ENCODE results near the gene TMEM63A.

TMEM63A gene

GRCh38 chr1:225909477-225909876 lies 27.3 kb upstream of the TMEM63A start:
- no peak overlapping the region for H3K4me3 ChIP-seq

DNA sequence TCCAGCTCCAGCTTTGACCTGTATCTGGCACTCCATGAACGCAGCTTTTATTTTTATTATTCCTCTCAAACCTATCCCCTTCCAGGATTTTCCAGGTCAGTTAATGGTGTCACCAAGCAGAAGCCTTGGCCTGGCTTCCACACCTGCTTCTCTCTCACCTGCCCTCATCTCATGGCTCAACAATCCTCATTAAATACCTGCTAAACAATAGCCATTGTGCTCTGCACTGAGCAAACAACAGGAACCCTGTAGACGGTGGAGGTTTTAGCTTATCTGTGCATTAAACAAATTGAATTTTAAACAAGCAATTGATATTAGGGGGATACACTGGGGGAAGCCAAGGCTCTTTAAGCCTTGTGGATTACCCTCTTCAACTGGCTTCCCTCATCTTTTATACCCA lies 26.6 kb upstream of the TMEM63A start:
- no peak overlapping the region for H3K4me3 ChIP-seq
- no peaks in the 10 kb centered on the region for H4K20me1 ChIP-seq
- H3K27ac ChIP-seq, result no peak overlapping the region
- H3K9me3 ChIP-seq, result no peaks in the 10 kb centered on the region
- H3K9ac ChIP-seq, result no peak overlapping the region
- TF ChIP-seq Cebpa-rat (IDR thresholded peaks at IDR 0.05), result no peak
- H3K4me1 ChIP-seq, result peaks cover 15% of the 10 kb centered on the region
- H3K4me2 ChIP-seq, result no peak overlapping the region
- peaks cover 28% of the 10 kb centered on the region for H3K36me3 ChIP-seq
- no peaks in the 10 kb centered on the region for H3K27me3 ChIP-seq

More at GRCh38 chr1:225909477-225909876, 27.3 kb upstream of the TMEM63A start:
- Histone ChIP-seq H3K9ac (no peak overlapping the region), H3K9me3 (no peaks in the 10 kb centered on the region), H3K27ac (no peak overlapping the region), H3K4me2 (no peak overlapping the region; the same call in 1 of the 2 replicates), H3K27me3 (no peaks in the 10 kb centered on the region), H3K36me3 (peaks cover 34% of the 10 kb centered on the region), H3K4me1 (peaks cover 15% of the 10 kb centered on the region), H4K20me1 (no peaks in the 10 kb centered on the region)
- TF ChIP-seq Cebpa-rat (IDR thresholded peaks at IDR 0.05), result no peak

DNA sequence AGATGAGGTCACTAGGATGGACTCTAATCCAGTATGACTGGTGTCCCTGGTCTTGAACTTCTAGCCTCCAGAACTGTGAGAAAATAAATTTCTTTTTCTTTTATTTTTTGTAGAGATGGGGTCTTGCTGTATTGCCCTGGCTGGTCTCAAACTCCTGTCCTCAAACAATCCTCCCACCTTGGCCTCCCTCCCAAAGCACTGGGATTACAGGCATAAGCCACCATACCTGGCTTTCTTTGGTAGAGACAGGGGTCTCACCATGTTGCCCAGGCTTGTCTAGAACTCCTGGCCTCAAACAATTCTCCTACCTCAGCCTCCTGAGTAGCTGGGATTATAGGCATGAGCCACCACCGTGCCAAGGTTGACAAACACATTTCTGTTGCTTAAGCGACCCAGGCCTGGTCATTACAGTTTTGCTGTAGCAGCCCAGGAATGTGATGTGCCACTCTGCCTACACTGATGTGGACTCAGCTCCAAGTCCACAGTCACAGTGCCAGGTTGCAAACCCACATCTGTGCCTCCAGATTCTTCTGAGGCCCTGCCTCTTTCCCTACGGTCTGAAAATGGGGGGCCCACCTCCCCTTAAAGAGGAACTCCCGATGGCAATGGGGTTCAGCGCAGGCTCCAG lies 25.9 kb upstream of the TMEM63A start:
- no peak overlapping the region for H3K4me3 ChIP-seq
- H3K36me3 ChIP-seq, result peaks cover 21% of the 10 kb centered on the region
- no peaks in the 10 kb centered on the region for H3K27me3 ChIP-seq
- H4K20me1 ChIP-seq, result no peaks in the 10 kb centered on the region
- peaks cover 15% of the 10 kb centered on the region for H3K4me1 ChIP-seq
- no peak overlapping the region for H3K4me2 ChIP-seq
- no peak for TF ChIP-seq Cebpa-rat (IDR thresholded peaks at IDR 0.05)
- H3K9me3 ChIP-seq, result no peaks in the 10 kb centered on the region
- no peak overlapping the region for H3K9ac ChIP-seq
- H3K27ac ChIP-seq, result no peak overlapping the region

DNA sequence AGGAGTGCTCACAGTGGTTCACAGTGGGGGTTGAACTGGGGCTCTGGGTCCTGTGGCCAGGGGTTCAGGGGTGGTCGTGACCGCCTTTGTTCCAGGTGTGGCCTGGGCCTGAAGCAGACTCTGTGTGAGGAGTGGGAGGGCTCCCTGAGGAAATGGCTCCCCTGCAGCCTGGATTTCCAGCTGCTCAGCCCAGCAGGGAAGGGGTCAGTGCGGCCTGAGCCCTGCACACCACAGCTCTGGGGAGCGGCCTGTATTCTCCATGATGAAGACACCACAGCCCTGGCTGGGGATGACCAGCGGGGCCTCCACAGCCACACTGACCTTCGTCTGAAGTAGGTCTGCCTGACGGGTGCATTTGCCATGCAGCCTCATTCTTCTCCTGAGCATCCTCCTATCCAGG lies 25.2 kb upstream of the TMEM63A start:
- no peak for TF ChIP-seq Cebpa-rat (IDR thresholded peaks at IDR 0.05)
- Histone ChIP-seq H3K36me3 (peaks cover 13% of the 10 kb centered on the region), H3K4me2 (no peak overlapping the region), H4K20me1 (no peaks in the 10 kb centered on the region), H3K4me3 (no peak overlapping the region), H3K9ac (no peak overlapping the region), H3K9me3 (no peaks in the 10 kb centered on the region), H3K27ac (no peak overlapping the region), H3K4me1 (peaks cover 15% of the 10 kb centered on the region), H3K27me3 (no peaks in the 10 kb centered on the region)

DNA sequence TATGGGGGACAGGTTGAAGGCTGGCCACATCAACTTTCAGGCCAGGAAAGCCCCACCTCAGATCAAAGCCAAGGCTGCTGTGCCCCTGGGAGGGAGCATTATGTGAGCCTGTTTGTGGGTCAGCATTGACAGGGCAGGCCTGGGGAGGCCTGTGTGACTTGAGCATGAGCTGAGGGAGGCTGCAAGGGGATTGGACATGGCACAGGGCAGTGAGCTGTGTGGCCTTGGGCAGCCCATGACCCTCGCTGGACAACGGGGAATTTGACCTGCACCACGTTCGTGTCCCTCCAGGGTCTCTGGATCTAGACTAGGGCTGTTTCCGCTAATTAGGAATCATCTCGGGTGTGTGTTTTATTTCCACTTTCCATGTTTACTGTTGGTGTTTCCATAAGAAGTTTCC lies 24.3 kb upstream of the TMEM63A start:
- no peak overlapping the region for H3K9ac ChIP-seq
- no peak overlapping the region for H3K27ac ChIP-seq
- H4K20me1 ChIP-seq, result no peaks in the 10 kb centered on the region
- peak overlapping the region; percentile 39 for H3K4me2 ChIP-seq
- H3K9me3 ChIP-seq, result no peaks in the 10 kb centered on the region
- no peak for TF ChIP-seq Cebpa-rat (IDR thresholded peaks at IDR 0.05)
- peaks cover 5% of the 10 kb centered on the region; the same call in 1 of the 2 replicates for H3K36me3 ChIP-seq
- H3K4me1 ChIP-seq, result peaks cover 15% of the 10 kb centered on the region
- no peak overlapping the region for H3K4me3 ChIP-seq
- H3K27me3 ChIP-seq, result no peaks in the 10 kb centered on the region

DNA sequence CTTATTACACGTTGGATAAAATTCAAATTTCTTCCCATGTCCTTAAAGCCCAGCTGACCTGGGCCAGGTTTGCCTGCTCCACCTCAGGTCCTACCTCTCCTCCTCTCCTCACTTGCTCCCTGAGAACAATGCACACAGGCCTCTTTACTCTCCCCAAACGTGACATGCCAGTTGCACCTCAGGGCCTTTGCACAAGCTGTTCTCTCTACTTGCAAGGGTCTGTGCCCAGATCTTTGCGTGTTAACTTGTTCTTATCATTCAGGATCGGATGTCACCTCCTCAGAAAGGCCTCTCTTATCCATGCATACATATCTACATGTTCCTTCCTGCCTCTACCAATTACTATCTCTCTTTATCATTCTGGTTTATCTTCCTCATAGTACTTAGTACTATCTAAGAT lies 21.4 kb upstream of the TMEM63A start:
- H3K9me3 ChIP-seq, result no peaks in the 10 kb centered on the region
- no peaks in the 10 kb centered on the region for H4K20me1 ChIP-seq
- no peak overlapping the region for H3K9ac ChIP-seq
- peaks cover 9% of the 10 kb centered on the region for H3K4me1 ChIP-seq
- H3K27ac ChIP-seq, result no peak overlapping the region
- H3K4me3 ChIP-seq, result no peak overlapping the region
- H3K27me3 ChIP-seq, result no peaks in the 10 kb centered on the region
- no peak overlapping the region for H3K4me2 ChIP-seq
- no peak for TF ChIP-seq Cebpa-rat (IDR thresholded peaks at IDR 0.05)
- H3K36me3 ChIP-seq, result no peaks in the 10 kb centered on the region

DNA sequence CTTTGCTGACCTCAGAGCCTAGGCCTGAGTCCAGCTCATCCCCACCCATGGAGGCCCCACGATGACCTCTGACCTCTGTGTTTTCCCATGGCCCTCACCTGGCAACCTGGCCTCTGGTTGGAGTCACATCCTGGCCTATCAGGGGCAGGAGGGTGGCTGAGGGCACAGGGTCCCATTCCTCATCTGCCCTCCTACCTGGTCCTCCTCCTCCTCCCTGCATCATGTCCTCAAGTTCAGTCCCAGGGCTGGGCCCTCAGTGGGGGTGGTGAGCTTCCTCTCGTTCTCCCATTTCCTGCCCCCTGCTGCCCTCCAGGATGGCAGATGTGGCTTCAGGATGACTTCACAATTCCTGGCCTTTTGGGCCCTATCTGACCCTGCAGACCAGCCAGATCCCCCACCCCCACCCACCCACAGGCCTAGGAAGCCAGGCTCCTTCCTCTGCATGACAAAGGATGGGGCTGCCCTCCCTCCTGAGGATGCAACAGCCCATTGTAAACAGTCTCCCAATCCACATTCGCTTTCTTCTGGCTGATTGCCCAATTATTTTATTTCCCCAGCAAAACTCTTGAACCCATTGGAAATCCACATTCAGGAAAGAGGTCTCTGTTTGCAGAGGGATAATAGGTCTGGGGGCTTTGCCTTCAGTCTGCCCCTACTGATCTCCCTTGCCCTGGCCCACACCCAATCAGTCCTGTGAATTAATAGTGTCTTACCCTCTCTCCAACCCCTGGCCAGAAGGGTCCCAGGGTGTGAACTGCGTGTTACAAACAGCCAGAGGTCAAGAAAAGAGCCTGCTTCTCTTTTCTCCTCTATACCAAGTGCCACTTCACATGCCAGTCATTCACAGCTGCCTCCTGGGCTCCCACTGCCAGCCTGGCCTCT lies 17.1 kb upstream of the TMEM63A start:
- no peaks in the 10 kb centered on the region for H4K20me1 ChIP-seq
- no peak overlapping the region for H3K9ac ChIP-seq
- no peaks in the 10 kb centered on the region for H3K36me3 ChIP-seq
- H3K9me3 ChIP-seq, result no peaks in the 10 kb centered on the region
- peaks cover 13% of the 10 kb centered on the region for H3K4me1 ChIP-seq
- no peak overlapping the region for H3K27ac ChIP-seq
- TF ChIP-seq Cebpa-rat (IDR thresholded peaks at IDR 0.05), result no peak
- no peaks in the 10 kb centered on the region for H3K27me3 ChIP-seq
- H3K4me3 ChIP-seq, result no peak overlapping the region
- no peak overlapping the region for H3K4me2 ChIP-seq

DNA sequence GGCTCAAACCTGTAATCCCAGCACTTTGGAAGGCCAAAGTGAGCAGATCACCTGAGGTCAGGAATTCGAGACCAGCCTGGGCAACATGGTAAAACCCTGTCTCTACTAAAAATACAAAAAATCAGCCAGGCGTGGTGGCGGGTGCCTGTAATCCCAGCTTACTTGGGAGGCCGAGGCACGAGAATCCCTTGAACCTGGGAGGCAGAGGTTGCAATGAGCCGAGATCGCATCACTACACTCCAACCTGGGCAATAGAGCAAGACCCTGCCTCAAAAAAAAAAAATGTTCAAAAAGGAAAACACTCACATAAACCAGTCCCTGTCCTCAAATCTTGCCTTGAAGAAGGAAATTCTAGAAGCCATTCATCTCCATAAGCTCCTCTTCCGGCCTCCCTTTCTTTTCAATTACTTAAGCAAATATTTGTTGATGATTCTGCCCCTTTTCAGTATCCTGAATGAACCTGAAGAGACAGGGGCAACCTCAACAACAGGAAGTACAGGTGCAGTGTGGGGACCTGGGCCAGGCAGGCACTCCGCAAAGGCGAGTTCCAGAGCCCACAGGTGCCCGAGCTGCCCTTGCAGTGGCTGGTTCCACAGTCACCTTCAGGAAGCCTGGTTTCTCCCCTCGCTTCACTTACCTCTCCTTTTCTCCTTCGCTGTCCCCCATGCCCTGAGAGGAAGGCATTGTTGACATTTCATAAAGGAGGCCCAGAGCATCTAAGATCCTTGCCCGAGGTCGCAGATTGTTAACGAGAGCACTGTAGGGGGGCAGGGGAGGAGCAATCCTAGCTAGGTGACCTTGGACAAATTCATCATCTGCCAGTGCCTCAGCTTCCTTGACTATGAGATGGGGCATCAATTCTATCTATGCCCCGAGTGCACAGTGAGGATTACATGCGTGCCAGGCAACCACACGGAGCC lies 15.7 kb upstream of the TMEM63A start:
- no peaks in the 10 kb centered on the region for H3K27me3 ChIP-seq
- peaks cover 13% of the 10 kb centered on the region for H3K4me1 ChIP-seq
- H3K36me3 ChIP-seq, result no peaks in the 10 kb centered on the region
- no peak overlapping the region for H3K27ac ChIP-seq
- no peak overlapping the region for H3K4me3 ChIP-seq
- H3K9ac ChIP-seq, result no peak overlapping the region
- no peak for TF ChIP-seq Cebpa-rat (IDR thresholded peaks at IDR 0.05)
- H3K4me2 ChIP-seq, result peak overlapping the region; percentile 13; the same call in 1 of the 2 replicates
- no peaks in the 10 kb centered on the region for H3K9me3 ChIP-seq
- H4K20me1 ChIP-seq, result no peaks in the 10 kb centered on the region

DNA sequence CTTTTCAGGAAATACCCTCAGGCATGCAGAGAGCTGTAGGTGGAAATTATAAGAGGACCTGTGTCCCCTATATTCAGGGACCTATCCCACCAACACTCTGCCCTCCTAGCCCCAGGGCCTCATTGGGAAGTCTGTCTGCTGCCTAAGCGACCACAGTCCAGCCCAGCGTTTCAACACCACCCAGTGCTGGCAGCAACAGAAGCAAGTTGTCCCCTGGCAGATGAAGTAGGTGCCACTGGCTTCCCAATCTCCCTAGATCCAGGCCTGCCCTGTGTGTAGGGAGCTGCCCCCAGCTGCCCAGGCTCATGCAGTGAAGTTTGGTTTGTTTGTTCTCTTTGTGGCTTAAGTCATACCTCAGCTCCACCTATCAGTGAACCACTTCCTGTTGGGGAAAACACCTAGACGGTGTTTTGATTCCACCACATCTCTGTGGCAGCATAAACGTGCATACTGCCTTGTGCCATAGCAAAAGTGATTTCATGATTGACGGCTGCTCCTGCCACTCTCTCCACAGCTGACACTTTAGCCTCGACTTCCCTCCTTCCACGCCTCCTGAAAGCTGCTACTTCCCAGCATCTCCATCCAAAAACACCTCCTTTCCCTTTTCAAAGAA lies 14.9 kb upstream of the TMEM63A start:
- Histone ChIP-seq H3K4me1 (peaks cover 13% of the 10 kb centered on the region), H3K9me3 (no peaks in the 10 kb centered on the region), H3K4me2 (peak overlapping the region; percentile 13; the same call in 1 of the 2 replicates), H3K4me3 (no peak overlapping the region), H3K27me3 (no peaks in the 10 kb centered on the region), H3K27ac (no peak overlapping the region), H4K20me1 (no peaks in the 10 kb centered on the region), H3K9ac (no peak overlapping the region), H3K36me3 (no peaks in the 10 kb centered on the region)
- TF ChIP-seq Cebpa-rat (IDR thresholded peaks at IDR 0.05), result no peak
